AG08396 (cell line): ENCODE data around the gene GJC1.

Experiments
- DNase-seq: peaks from one replicate; pipeline ENCODE4 v3.0.0; 2012; ENCODE audit warnings: low spot score, mixed read lengths

The GJC1 gene

DNA sequence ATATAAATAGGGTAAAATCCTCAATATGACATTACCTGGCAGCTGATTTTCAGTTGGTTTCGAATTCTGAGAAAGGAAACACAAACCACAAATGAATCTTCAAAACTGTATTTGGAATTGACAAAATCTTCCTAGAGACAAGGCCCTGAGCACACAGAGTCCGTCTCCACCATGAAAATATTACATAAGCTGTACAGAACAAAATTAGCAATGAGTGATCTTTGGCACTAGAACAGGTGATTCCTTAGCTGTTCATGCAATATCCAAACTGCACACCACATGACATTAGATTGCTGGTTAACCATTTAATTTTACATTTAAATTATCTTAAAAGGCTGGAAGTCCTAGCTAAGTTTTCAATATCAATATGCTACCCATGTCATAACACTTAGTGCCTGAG lies 31.7 kb downstream of the GJC1 start:
- DNase-seq: no peak

GRCh38 chr17:44797802-44798201 lies 32.3 kb downstream of the GJC1 start:
- peak; percentile 22 for DNase-seq

DNA sequence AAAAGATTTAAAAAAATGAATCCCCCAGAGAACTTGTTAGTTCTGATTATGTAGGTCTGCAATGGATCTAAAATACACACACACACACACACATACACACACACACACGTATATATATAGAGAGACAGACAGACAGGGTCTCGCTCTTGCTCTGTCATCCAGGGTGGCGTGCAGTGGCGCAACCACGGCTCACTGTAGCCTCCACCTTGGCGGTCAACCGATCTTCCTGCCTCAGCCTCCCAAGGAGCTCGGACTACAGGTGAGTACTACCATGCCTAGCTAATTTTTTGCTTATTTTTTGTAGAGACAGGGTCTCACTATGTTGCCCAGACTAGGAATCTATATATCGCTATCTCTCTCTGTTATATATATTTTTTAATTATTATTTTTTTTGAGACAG lies 33.4 kb downstream of the GJC1 start:
- DNase-seq: no peak

DNA sequence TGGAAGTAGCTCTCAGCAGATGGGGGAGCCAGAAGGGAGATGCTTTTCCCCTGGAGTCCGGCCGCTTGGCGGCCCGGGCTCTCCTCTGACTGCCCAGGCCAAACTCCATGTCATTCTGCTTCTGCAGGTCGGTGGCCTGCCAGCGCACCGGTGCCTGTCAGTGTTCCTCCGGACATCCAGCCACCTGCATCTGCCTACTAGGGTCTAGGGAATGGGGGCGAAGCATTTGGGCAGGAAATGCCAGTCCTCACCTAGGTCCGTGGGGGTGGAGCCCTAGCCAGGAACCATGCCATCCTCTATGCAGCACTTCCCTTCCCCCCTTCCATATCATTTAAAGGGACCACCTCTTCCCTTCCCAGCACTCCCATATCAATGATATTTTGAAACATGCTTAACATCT lies 34.2 kb downstream of the GJC1 start:
- DNase-seq: no peak

DNA sequence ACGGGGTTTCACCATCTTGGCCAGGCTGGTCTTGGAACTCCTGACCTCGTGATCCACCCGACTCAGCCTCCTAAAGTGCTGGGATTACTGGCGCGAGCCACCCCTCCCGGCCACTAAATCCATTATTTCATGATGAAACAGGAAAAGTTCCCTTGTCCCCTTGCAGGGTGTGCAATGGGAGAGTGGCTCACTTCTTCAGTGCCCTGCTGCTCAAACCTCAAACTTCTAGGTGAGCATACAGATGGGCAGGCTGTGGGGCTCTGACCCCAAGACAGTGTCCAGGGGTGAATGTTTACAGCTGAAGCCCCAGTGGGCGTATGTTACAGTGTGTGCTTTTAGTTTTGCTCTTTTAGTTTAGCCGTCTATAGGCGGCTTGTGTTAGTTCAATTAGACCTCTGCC lies 34.7 kb downstream of the GJC1 start:
- DNase-seq: no peak

- peak; percentile 61 for DNase-seq
These were observed 35.2 kb downstream of the GJC1 start for GRCh38 chr17:44794851-44795413.

DNA sequence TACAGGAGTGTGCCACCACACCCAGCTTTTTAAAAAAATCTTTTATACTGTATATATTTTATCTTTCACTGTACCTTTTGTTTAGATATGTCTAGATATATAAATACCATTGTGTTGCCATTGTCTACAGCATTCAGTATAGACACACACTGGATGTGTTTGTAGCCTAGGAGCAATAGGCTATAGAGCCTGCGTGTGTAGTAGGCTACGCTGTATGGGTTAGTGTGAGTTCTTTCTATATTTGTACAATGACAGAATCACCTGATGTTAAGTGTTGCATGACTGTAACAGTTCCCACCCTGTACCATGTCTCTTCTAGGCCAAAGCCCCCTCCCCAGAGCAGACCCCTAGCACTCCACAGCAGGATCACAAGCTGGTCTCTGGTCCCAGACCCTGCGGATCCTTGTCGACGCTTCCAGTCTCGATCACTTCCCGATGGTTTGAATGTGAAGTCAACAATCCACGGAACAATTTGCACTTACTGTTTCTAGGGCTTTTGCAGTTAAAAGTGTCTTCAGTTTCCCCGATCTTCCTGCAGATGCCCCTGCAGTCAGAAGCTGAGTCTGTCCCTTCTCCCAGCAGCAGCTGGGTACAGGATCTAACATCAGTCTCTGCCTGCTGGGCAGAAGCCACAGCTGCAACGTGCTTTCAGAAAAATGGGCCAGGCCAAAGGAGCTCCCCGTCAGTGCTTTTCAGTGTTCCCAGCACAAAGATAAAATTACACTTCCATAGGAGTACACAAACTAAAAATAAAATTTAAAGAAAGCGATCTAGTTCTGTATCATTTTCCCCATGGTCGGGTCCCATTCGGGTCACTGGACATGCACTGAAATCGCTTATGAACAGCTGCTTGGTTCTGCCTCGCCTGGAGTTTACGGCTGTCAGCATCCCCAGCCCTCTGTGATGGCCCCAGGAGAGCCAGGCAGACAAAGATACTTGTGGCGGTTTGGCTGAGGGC lies 35.9 kb downstream of the GJC1 start:
- DNase-seq: no peak

- DNase-seq: no peak
These were observed 37.8 kb downstream of the GJC1 start for GRCh38 chr17:44792276-44792675.

- DNase-seq: no peak
These were observed 41.9 kb downstream of the GJC1 start for GRCh38 chr17:44788139-44788538.

DNA sequence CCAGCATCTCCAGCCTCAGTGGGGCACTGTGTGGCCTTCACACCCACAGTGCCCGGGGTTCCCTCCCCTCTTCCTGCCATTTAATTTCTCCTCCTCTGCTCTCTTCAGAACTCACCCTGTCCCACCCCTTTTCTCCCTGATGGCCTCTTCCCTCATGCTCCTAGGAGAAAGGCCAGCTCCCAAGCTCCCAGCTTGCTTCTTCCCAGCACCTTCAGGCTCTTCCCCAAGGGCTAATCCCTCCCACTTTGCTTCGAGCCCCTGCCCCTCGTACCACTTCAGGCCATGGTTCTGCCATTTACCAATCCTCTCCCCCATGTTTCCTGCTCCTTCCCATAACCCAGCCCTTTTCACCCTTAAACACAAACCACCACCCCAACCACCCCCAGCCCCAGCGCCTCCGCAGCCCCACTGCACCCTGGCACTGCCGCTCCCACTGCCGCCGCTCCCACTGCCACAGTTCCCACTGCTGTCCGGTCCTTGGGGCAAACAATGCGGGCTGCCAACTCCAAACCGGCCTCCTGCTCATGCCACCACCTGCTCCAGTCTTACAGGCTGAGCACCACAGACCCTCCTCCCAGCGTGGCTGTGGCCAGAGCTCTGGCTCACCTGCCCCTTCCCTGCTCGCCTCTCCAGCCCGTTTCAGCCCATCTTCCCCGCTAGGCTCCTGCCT lies 42.7 kb downstream of the GJC1 start:
- DNase-seq: no peak

DNA sequence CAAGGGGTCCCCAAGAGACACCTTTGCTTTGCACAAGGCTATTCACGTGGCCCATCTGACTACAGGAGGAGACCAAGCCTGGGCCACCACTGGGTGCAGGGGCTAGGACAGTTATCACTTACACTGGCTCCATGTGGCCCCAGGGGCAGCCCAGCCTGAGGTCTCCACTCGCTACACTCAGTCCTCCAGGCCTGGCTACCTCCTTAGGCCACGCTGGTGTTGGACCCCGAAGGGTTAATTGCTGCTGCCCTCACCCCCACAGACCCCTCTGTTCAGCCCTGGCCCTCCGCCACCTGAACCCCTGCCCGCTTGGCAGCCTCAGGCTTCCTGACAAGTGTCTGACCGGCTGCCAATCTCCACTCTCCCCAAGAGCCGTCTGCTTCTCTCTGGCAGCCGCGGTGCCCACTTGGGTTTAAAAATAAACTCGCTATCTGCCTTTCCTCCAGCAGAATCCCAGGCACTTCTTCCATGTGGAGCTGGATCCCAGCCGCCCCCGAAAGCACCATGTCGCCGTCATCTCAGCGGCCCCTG lies 43.5 kb downstream of the GJC1 start:
- no peak for DNase-seq

- no peak for DNase-seq
These were observed 44.2 kb downstream of the GJC1 start for GRCh38 chr17:44785921-44786320.

GRCh38 chr17:44782326-44782850 lies 47.7 kb downstream of the GJC1 start:
- no peak for DNase-seq

DNA sequence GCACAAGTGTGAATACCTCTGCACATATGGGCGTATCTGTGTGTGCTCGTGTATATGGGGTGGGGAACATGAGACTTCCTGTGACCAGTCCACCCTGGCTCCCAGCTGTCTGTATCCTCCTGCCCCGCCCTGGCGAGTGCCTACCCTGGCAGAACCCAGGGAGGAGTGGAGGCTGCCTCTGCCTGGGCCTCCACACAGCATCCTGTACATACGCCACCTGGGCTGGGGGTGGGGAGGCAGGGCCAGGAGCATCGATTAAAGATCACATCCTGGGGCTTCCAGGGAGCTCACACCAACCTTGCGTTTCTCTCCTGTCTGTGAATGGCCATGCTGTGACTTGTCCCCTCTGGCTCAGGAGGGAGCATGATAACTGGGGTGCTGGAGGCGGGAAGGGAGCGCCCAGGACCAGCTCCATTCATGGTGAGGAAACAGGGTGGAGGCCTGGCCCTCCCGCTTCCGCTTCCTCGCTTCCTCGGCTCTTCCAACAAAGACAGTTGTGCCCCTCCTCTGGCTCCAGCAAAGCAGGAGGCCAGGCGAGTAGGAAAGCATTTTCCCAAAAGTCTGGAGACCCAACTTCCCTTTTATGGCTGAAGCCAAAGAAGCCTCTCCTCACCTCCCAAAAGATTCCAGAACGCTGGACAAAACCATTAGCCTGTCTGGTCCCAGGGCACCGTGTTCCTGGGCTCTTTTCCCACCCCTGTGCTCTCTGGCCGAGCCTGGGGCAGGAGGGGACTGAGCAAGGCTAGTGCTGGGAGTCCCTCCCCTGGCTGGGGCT lies 48.3 kb downstream of the GJC1 start:
- DNase-seq: no peak

- DNase-seq: no peak
These were observed 49.1 kb downstream of the GJC1 start for GRCh38 chr17:44780845-44781480.

GRCh38 chr17:44780161-44780560 lies 49.9 kb downstream of the GJC1 start:
- no peak for DNase-seq

DNA sequence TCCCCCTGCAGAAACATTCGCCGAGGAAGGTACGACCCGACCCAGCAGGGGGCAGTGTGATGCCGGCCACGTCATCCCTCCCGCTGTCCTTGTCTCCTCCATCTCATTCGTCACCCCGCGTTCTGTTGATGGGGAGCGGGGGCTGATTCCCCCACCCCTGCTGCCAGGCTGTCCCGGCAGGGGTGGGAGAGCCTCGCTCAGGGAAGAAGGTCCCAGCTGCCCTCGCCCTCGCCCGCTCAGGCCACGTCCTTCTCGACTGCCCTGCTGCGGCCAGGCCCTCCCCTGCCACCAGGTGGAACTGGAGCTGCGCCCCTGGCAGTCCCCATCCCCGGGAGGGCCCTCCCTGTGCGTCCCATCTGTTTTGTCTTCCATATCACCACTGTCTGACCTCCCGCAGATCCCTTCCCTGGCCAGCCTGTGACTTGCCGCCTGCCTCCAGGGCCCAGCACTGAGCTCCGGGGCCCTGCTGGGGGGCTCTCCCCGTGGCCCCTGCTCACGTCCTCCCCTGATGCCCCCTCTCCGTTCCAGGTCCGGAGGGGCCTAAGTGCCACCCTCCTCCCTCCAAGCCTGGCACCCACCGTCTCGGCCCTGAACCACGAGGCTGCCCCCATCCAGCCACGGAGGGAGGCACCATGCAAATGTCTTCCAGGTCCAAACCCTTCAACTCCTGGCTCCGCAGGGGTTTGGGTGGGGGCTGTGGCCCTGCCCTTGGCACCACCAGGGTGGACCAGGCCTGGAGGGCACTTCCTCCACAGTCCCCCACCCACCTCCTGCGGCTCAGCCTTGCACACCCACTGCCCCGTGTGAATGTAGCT lies 50.7 kb downstream of the GJC1 start:
- peak; percentile 88 for DNase-seq

DNA sequence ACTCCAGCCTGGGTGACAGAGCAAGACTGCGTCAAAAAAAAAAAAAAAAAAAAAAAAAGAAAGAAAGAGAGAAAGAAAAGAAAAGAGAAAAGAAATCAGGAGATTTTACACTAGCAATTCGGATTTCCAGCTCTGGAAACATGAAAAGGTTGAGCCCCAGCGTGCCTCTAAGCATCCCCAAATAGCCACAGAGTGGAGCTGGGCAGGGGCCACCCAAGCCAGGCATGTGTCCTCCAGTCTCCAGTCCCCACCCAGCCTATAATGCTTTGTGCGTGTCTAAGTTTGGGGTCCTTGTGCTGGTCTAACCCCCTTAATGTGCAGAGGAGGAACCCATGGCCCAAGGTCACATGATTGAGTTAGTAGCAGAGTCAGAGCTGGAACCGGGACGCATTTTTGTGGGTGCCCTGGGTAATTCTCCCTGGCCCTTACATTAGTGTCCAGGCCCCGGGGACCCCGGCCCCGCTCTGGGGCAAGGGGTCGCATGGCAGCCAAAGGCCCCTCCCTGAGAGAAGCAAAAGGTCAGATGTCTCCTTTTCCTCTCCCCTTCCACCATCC lies 51.4 kb downstream of the GJC1 start:
- DNase-seq: no peak

GRCh38 chr17:44777394-44778348 lies 52.4 kb downstream of the GJC1 start:
- no peak for DNase-seq
